HG03432 (cell line): ENCODE data around the gene SDK1.

Source experiments
- ATAC-seq: cut with Tn5 transposase; IDR thresholded peaks from one replicate; pipeline ENCODE4 v1.9.1; 2021; ENCODE audit warnings: mild to moderate bottlenecking, moderate library complexity; ENCODE audit not compliant: unreplicated experiment

Gene SDK1

DNA sequence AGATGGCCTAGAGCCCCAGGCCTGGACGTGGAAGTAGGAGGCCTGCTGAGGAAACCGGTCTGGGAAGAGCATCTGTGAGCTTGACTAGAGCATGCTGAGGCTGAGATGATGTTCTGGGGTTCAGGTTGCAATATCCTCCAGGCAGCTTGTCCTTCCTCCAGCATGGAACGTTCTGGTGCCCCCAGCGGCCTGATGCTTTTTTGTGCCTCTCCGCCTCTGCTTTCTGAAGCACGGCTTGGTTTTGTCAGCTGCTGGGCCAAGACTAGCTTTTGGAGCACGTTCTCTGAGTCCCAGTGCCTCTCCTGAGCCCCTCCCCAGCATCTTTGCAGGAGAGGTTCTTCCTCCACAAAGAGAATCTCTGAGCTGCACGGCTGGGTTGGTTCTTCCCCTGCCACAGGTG, 699.1 kb downstream of the SDK1 start:
- no peak for ATAC-seq

DNA sequence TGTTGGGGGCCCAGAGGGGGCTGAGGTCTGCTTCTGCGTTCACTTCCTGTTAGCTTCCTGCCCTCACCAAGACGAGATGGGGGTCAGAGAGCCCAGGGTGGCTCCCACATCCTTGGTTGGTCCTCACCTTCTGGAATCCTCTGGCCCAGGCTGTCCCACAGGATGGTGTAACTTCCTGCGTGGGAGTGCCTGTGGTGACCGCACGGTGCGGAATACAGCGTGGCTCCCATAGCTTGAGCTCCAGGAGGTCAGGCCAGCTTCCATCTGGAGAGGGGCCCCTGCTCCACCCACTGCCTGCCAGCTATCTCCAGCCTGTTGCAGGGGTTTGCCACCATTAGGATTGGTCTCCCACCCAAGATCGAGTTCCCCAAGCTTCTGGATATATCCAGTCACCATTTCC, 699.9 kb downstream of the SDK1 start:
- ATAC-seq: no peak

DNA sequence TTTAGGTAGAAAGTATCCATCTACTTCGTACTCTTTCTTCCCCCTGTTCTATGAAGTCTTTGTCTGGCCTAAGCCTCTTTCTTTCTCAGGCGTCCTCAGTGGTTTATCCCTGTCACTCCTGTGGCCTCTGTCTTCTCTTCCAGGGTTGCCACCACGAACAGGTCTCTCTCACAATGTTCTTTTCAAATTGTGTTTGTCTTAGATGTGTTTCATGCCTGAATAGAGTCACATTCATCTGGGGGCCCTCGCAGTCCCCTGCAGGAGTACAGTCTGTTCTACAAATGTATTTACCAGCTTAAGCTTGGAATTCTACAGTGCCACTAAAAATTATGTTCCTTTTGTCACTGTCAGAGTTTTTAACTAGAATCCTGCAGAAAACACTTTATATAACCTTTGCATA, 700.7 kb downstream of the SDK1 start:
- no peak for ATAC-seq

DNA sequence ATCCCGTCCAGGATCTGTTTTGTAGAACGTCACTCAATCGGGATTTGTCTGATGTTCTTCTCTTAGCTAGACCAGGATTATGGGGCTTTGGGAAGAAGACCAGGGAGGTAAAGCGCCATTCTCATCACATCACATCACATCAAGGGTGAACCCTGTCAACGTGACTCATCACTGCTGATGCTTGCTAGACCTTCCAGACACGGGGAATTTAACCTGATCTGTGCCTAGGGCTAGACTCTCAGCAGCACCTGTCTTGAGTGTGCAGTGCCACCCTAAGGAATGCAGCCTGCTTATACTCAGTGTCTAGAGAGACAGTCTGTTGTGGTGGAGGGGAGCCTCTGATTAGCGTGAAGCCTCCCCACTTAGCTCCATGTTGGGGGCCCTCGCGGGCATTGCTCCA, 702.5 kb downstream of the SDK1 start:
- no peak for ATAC-seq

DNA sequence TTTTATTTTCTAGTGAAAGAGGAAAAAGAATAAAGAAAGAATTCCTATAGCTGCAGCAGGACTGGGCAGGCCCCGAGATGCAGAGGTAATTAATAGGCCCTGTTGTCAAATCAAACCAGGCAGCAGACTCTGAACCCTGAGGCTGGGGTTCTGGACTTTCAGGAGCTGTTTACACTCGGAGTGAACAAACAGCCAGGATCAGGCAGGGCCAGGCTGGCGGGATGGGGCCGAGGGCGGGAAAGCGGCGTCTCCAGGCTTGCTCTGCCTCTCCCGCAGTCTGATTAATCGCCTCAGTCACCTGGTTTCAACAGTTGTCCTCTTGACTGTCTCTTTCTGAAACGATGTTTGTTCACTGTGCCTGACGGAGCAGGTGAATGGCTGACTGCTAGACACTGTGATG, 705.6 kb downstream of the SDK1 start:
- ATAC-seq: no peak

DNA sequence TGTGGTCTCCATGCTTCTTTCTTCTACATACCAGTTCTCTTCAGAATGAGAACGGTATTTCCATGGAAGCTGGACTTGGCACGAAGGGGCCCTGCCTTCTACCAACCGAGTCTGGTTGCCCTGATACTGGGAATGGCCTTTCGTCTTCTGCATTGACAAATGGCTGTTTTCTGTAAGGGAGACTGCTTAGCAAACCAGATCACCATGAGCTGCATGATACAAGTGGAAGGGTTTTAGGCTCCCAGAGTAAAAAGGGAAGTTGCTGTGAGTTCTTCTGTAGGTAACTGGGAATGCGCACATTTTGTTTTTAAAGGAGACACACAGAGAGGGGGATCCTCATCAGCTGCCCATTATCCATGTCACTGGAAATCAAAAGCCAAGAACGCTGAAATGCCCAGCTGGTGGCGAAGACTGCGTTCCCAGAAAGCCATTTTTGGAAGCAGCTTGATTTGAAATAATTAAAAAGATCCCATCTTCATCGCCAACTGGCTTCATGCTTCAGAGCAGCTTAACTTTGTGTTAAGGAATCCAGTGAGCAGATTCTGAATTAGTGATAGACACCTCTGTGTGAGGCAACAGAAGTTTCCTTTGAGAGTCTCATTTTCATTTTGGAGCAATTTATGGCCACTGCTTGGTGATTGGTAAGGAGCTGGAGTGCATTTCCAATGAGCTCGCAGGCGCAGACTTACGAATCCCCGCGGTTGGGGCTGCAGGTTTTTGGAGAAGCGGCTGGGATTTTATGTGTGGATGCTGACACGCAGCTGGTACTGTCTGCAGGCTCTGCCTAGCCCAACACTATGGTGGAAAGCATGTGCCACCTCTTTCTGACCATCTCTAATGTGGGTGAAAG, 708.4 kb downstream of the SDK1 start:
- ATAC-seq: no peak

- ATAC-seq: no peak
Observed at GRCh38 chr7:4010061-4010605, 709.1 kb downstream of the SDK1 start.

DNA sequence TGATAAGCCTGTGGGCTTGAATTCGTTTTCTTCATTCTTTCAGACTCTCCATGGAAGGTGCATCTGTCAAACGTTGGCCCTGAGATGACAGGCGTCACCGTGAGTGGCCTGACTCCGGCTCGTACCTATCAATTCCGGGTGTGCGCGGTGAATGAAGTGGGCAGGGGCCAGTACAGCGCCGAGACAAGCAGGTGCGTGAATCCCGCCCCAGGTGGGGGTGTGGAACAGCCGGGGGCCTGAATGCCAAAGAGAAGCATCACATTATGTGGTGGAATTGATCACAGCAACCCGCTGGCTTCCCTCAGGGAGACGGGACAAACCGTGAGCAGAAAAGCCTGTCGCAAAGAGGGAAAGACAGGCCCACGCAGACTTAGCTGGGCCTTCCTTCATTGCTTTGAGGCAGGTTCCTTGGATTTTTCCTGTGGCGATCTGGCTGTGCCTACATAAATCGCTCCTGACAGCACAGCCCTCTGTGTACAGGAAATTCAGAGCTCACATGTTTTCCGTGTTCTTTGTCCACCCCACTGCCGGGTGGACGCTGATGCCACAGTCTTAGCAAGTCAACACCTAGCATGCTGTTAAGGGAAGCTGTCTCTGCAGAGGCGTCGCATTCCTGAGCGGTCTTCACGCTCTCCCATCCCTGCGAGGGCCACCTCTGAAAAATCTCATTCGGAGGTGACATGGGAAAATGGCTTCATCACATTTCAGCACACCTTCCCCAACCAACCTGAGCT, 710.0 kb downstream of the SDK1 start:
- ATAC-seq: no peak

- ATAC-seq: no peak
Observed at GRCh38 chr7:4013793-4014192, 712.7 kb downstream of the SDK1 start.

GRCh38 chr7:4014346-4015050, 713.4 kb downstream of the SDK1 start:
- no peak for ATAC-seq

- no peak for ATAC-seq
Observed at GRCh38 chr7:4015371-4015770, 714.3 kb downstream of the SDK1 start.

DNA sequence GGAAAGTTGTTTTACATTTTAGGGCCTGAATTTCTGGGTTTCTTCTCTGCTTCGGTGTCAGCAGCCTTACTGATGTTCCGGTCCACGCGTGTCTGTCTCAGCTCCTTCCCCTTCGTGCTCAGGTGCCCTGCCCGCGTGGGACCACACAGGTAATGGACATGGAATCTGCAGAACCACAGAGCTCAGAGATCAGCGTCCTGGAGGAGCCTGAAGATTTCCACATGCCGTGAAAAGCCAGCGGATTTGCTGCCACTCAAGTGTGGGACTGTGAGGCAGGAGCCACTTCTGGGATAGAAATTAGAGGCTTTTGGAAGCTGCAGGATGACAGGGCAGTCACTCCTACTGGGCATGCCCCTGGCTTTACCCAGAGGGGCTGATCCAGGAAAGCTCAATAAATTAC, 714.9 kb downstream of the SDK1 start:
- ATAC-seq: no peak

DNA sequence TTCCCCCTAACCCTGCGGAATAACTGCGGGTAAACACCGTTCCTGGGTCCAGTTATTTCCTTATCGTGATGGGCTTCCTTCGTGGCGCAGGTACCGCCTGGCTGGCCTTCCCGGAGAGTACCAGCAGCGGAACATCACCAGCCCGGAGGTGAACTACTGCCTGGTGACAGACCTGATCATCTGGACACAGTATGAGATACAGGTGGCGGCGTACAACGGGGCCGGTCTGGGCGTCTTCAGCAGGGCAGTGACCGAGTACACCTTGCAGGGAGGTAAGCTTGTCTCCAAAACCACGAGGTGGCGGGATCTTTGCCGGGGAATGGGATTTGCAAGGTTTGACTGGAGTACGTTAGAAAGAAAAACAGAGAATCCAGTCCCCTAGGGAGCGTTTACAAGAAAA, 716.0 kb downstream of the SDK1 start:
- ATAC-seq: no peak

DNA sequence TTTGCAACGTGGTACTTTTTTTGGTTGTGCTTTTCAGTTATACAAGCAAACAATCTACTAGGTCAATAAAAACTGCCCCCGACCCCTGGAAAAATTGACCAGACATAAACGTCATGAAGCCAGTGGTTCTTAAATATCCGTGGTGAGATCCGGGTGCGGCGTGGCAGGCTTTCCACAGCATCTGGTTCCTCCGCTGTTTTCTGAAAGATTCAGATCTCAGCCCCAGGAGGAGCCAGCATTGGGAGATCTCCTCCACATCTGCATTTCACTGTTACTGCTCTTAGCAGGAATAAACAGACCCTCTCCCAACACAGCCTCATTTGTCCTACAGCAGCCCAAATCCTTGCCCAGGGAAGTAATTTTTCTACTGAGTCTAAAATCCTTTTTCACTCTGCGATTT, 716.7 kb downstream of the SDK1 start:
- no peak for ATAC-seq

- no peak for ATAC-seq
Observed at GRCh38 chr7:4018601-4019316, 717.7 kb downstream of the SDK1 start.

- no peak for ATAC-seq
Observed at GRCh38 chr7:4020086-4020485, 719.0 kb downstream of the SDK1 start.

DNA sequence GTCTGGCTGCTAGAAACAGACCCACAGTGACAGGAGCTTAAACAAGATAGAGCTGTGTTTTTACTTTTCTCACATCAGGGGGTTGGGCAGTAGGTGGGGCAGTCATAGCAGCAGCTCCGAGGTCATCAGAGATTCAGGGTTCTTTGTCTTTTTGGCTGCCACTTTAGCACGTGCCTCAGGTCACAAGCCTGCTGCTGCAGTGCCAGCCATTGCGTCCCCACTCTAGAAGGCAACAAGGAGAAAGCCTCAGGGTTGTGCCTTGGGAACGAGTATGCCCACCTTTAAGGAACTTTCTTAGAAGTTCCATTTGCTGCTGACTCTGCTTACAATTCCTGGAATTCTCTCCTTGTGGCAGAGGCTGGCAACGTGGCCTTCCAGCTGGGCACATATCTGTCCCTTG, 720.4 kb downstream of the SDK1 start:
- no peak for ATAC-seq

DNA sequence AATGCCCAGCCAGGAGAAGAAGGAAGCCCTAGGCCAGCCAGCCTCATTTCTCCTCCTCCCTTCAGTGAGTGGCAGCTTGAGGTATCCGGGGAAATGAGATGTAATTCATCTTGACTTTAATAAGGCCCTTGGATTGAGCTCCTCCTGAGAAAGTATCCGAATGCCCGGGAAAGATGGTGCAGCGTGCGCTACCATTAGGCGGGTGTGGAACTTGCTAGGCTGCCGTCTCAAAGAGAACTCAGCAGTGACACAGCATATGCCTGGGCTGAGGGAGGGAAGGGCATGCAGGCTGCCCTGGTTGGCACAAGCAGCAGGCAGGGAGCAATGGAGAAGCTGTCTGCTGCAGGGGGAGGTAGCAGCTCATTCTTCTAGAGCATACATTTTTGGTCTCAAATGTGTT, 721.2 kb downstream of the SDK1 start:
- ATAC-seq: no peak

DNA sequence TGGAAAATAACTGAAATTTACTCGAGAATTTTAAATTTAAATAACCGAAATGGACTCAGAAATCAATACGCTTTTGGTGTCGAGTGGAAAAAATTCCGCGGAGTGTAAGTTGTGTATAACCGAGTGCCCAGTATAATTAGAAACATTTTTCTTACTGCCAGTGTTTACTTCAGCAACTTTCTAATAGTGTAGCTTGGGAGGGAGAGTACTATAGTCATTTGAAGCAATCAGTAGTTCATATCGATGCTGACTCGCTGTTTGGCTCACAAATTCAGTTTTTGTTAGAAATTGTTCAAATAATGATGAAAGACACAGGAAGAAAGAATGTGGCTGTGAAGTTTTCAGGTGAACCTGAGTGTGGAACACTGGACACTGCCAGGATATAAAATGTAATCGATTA, 722.5 kb downstream of the SDK1 start:
- ATAC-seq: no peak

DNA sequence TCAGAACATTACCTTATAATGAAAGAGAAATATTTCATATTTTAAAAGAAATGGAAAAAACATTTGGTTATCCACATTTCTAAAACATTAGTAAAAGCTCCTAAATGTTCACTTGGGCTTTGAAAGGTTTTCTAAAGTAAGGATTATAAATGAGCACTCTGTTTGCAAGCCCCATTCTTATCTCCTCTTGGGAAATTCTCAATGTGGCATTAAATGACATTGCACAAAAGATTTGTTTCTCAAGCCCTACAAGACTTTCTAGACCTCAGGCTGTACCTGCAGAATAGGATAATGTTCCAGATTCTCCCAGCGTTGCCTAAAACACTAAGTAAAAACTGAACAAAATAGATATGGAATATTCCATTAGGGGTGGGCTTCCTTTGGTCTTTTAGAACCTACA, 723.1 kb downstream of the SDK1 start:
- ATAC-seq: no peak

- ATAC-seq: no peak
Observed at GRCh38 chr7:4024806-4025205, 723.8 kb downstream of the SDK1 start.
